NB4 (cell line): ENCODE results near the gene METAP1D.

Experiments
- CTCF ChIP-seq: IDR thresholded peaks from one replicate; pipeline ENCODE4 v1.5.1; 2012; ENCODE audit warnings: low read depth, low read length
- MYC ChIP-seq: IDR thresholded peaks from 2 replicates; pipeline ENCODE4 v1.6.1; 2011; ENCODE audit warnings: low read depth, low read length
- POLR2A ChIP-seq: IDR thresholded peaks from 2 replicates; pipeline ENCODE4 v1.6.1; 2011; ENCODE audit warnings: mild to moderate bottlenecking; ENCODE audit not compliant: insufficient read length; ENCODE audit errors: extremely low read depth

- no peak for TF ChIP-seq CTCF
- TF ChIP-seq MYC, result no peak
- TF ChIP-seq POLR2A, result no peak
Observed at GRCh38 chr2:172009823-172010222, 10.1 kb downstream of the METAP1D start.
